Activated CD8-positive, alpha-beta memory T cell treated with anti-CD3 and anti-CD28 coated beads for 24 hours (primary cell): ENCODE data around the gene LRRC26.

Source experiments
- DNase-seq: peaks from one replicate; pipeline ENCODE4 v3.0.0-alpha.2; 2020

Gene LRRC26

GRCh38 chr9:137181680-137182079, 11.8 kb upstream of the LRRC26 start:
- DNase-seq: no peak

- DNase-seq: no peak
Measured at GRCh38 chr9:137180491-137180890, 10.6 kb upstream of the LRRC26 start.

- no peak for DNase-seq
Measured at GRCh38 chr9:137179761-137180160, 9.9 kb upstream of the LRRC26 start.

GRCh38 chr9:137178939-137179630, 9.2 kb upstream of the LRRC26 start:
- DNase-seq: no peak

- no peak for DNase-seq
Measured at GRCh38 chr9:137178201-137178938, 8.5 kb upstream of the LRRC26 start.

- no peak for DNase-seq
Measured at GRCh38 chr9:137176302-137177182, 6.7 kb upstream of the LRRC26 start.

GRCh38 chr9:137175345-137175961, 5.6 kb upstream of the LRRC26 start:
- DNase-seq: no peak

GRCh38 chr9:137174722-137175293, 5.0 kb upstream of the LRRC26 start:
- no peak for DNase-seq

GRCh38 chr9:137173796-137174664, 4.2 kb upstream of the LRRC26 start:
- no peak for DNase-seq

DNA sequence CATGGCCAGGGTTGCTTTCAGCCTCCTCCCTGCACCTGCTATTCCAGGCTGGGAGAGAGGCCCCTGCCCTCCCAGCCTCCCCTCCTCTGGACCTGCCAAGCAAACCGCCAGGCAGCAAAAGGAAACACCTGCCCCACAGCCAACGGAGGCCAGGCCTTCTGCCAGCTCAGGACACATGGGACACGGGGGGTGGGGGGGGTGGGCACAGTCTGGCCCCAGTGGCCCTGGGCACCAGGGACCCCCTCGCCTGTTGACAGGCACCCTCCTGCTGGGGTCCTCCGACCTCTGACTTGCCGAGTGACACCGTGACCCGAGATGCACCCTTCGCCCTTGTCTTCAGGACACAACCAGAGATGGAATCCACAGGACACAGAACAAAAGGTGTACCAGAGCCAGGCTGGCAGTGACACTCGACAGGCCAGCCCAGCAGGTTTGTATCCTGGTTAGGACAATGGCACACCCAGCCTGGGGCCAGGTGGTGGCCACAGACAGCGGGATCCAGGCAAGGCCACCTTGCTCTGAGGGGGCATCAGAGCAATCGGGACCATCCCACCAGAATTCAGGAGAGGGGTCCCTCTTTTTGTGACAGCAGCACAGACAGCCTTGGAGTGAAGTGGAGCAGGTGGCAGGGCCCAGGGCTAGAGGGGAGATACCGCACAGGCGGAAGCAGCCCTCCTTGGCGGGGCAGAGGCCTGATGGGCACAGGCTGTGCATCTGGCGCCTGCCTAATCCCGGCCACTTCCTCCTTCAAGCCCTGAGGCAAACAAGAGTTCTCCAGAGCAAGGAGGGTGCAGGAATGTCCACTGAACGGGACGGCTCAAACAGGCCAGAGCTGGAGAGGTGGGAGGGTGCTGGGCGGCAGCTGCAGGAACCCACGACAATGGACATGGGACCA, 3.3 kb upstream of the LRRC26 start:
- no peak for DNase-seq

GRCh38 chr9:137171149-137171900, 1.5 kb upstream of the LRRC26 start:
- DNase-seq: no peak

GRCh38 chr9:137170486-137171148, 766 bp upstream of the LRRC26 start:
- no peak for DNase-seq

DNA sequence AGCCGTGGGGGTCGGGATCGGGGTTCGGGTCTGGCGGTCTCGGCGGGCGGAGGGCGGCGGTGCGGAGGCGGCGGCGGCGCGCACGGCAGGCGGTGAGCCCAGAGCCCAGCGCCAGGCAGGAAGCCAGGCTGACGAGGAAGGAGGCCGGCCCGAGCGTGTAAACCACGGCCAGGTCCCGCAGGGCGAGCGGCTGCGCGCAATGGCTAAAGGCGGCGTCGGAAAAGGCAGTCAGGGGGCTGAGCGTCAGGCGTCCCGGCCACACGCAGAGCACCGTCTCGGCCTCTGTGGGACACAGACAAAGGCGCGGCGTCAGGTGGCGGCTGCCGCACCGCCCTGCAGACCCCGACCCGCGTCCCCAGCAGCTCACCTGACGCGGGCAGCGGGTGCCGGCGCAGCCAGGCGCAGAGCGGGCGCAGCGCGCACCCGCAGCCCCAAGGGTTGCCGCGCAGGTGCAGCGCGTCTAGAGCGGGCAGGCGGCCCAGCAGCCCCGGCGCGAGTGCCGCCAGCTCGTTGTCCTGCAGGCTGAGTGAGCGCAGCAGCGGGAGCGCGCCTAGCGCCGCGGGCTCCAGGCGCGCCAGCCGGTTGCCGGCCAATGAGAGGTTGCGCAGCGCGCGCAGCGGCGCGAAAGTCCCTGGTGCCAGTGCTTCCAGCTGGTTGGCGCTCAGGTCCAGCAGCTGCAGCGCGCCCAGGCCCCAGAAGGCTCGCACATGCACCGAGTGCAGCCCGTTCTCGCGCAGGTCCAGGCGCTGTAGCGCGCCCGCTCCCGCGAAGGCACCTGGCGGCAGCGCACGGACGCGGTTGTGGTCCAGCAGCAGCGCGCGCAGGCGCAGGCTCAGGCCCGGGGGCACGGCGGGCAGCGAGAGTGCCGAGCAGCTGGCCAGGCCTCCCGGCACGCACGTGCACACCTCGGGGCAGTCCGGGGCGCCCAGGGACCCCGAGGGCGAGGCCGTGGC, 671 bp downstream of the LRRC26 start:
- DNase-seq: no peak

DNA sequence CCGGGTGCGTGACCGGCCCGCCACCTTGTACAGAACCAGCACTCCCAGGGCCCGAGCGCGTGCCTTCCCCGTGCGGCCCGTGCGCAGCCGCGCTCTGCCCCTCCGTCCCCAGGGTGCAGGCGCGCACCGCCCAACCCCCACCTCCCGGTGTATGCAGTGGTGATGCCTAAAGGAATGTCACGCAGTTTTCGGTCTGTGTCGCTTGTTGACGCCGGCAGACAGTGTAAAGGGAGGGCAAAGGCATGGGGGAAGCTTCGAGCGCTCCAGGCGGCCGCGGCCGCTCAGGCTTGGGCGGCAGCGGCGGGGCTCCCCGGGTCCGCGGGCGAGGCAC, 1.3 kb downstream of the LRRC26 start:
- no peak for DNase-seq

DNA sequence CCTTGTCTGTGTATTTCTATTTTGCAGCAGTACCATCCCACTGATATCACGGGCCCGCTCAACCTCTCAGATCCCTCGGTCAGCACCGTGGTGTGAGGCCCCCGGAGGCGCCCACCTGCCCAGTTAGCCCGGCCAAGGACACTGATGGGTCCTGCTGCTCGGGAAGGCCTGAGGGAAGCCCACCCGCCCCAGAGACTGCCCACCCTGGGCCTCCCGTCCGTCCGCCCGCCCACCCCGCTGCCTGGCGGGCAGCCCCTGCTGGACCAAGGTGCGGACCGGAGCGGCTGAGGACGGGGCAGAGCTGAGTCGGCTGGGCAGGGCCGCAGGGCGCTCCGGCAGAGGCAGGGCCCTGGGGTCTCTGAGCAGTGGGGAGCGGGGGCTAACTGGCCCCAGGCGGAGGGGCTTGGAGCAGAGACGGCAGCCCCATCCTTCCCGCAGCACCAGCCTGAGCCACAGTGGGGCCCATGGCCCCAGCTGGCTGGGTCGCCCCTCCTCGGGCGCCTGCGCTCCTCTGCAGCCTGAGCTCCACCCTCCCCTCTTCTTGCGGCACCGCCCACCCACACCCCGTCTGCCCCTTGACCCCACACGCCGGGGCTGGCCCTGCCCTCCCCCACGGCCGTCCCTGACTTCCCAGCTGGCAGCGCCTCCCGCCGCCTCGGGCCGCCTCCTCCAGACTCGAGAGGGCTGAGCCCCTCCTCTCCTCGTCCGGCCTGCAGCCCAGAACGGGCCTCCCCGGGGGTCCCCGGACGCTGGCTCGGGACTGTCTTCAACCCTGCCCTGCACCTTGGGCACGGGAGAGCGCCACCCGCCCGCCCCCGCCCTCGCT, 1.9 kb downstream of the LRRC26 start:
- no peak for DNase-seq

- DNase-seq: no peak
Measured at GRCh38 chr9:137167277-137167746, 2.5 kb downstream of the LRRC26 start.
